ENCODE results near the gene TOR4A. TPM values are rescaled to one million over a fixed set of nuclear protein-coding genes. Genes with fewer than 3 reads are reported as not detected.

The TOR4A gene
- total and polyA plus RNA-seq, 3 donors from 2014 or later, result 2.1 to 4.5 (median 3.4) TPM

- H3K9me3 ChIP-seq, result no peaks in the 10 kb centered on the region
- H3K36me3 ChIP-seq (ENCODE audit: low read depth, missing control alignments), result no peaks in the 10 kb centered on the region
- peaks cover 10% of the 10 kb centered on the region for H3K4me1 ChIP-seq
- no peak overlapping the region for H3K4me3 ChIP-seq
- DNase-seq, result no peak
- intact Hi-C loops (cut with DNase I; ENCODE audit: low total_unique reads), result no loop called here
- TF ChIP-seq, protein P1, sequence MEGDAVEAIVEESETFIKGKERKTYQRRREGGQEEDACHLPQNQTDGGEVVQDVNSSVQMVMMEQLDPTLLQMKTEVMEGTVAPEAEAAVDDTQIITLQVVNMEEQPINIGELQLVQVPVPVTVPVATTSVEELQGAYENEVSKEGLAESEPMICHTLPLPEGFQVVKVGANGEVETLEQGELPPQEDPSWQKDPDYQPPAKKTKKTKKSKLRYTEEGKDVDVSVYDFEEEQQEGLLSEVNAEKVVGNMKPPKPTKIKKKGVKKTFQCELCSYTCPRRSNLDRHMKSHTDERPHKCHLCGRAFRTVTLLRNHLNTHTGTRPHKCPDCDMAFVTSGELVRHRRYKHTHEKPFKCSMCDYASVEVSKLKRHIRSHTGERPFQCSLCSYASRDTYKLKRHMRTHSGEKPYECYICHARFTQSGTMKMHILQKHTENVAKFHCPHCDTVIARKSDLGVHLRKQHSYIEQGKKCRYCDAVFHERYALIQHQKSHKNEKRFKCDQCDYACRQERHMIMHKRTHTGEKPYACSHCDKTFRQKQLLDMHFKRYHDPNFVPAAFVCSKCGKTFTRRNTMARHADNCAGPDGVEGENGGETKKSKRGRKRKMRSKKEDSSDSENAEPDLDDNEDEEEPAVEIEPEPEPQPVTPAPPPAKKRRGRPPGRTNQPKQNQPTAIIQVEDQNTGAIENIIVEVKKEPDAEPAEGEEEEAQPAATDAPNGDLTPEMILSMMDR (IDR thresholded peaks at IDR 0.05), result no peak
- TF ChIP-seq POLR2A (IDR thresholded peaks at IDR 0.05), result no peak
- H3K27me3 ChIP-seq, result no peaks in the 10 kb centered on the region
- H3K27ac ChIP-seq, result no peak overlapping the region
- 37 to 56% methylated on average over 15 of the region's 15 CpGs for WGBS, 2 donors
Observed at GRCh38 chr9:137293094-137293481, 15.6 kb downstream of the TOR4A start.

- TF ChIP-seq, protein P1 (IDR thresholded peaks at IDR 0.05), result no peak
- TF ChIP-seq POLR2A (IDR thresholded peaks at IDR 0.05), result no peak
- Histone ChIP-seq H3K27me3 (no peaks in the 10 kb centered on the region), H3K36me3 (ENCODE audit: low read depth, missing control alignments) (no peaks in the 10 kb centered on the region), H3K27ac (no peak overlapping the region), H3K9me3 (no peaks in the 10 kb centered on the region), H3K4me1 (peaks cover 13% of the 10 kb centered on the region), H3K4me3 (peak overlapping the region in 1 of 2 donors; percentile 2)
- 49 to 55% methylated on average over 29 of the region's 29 CpGs for WGBS, 2 donors
- intact Hi-C loops (cut with DNase I; ENCODE audit: low total_unique reads), result no loop called here
- DNase-seq, result no peak
Observed at GRCh38 chr9:137293482-137294090, 16.1 kb downstream of the TOR4A start.

DNA sequence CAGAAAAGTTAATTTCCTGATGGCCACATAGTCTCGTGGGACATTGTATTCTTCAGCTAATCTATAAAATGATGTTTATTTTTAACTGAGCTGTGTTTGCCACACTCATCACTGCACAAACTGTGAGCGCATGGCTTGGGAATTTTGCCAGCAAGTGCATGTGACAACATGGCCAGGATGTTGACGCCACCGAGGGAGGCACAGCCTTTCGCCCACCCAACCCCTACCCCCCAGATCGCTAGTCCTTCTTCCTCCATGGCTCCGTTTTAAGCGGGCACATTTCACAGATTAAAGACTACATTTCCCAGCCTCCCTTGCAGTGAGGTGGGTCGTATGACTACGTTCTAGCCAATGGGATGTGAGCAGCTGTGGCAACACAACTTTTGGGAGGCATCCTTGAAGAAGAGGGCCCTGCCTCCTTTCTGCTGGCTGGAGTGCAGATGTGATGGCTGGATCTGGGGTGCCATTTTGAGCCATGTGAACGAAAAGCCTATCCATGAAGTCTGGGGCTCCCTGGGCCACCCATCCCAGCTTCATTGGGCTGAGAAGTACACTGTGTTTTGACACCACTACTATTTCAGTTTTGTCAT, 16.7 kb downstream of the TOR4A start:
- intact Hi-C loops (cut with DNase I; ENCODE audit: low total_unique reads), result no loop called here
- TF ChIP-seq POLR2A (IDR thresholded peaks at IDR 0.05), result no peak
- TF ChIP-seq, protein P1 (IDR thresholded peaks at IDR 0.05), result no peak
- H3K9me3 ChIP-seq, result no peaks in the 10 kb centered on the region

GRCh38 chr9:137294681-137295237, 17.2 kb downstream of the TOR4A start:
- Histone ChIP-seq H3K27ac (no peak overlapping the region), H3K36me3 (ENCODE audit: low read depth, missing control alignments) (no peaks in the 10 kb centered on the region), H3K4me3 (peak overlapping the region; percentile 4 to 37), H3K27me3 (no peaks in the 10 kb centered on the region), H3K9me3 (no peaks in the 10 kb centered on the region), H3K4me1 (peaks cover 13% of the 10 kb centered on the region)
- WGBS, 2 donors, result 8 to 24% methylated on average over 15 to 35 of the region's 35 CpGs
- intact Hi-C loops (cut with DNase I; ENCODE audit: low total_unique reads), result no loop called here
- no peak for DNase-seq
- TF ChIP-seq, protein P1 (IDR thresholded peaks at IDR 0.05), result no peak
- no peak for TF ChIP-seq POLR2A (IDR thresholded peaks at IDR 0.05)

More for the DNA sequence above, 16.7 kb downstream of the TOR4A start:
- 41 to 50% methylated on average over 11 of the region's 11 CpGs for WGBS, 2 donors
- peak; percentile 64 for DNase-seq
- H3K27me3 ChIP-seq, result no peaks in the 10 kb centered on the region
- H3K4me3 ChIP-seq, result peak overlapping the region in 1 of 2 donors; percentile 2
- peaks cover 13% of the 10 kb centered on the region for H3K4me1 ChIP-seq
- no peaks in the 10 kb centered on the region for H3K36me3 ChIP-seq (ENCODE audit: low read depth, missing control alignments)
- no peak overlapping the region for H3K27ac ChIP-seq
